Kidney capillary endothelial cell (primary cell): ENCODE results near the gene SDK2.

Source experiments
- DNase-seq: peaks from one replicate; pipeline ENCODE4 v3.0.0-alpha.2; 2018; ENCODE audit warnings: low spot score

Gene SDK2

DNA sequence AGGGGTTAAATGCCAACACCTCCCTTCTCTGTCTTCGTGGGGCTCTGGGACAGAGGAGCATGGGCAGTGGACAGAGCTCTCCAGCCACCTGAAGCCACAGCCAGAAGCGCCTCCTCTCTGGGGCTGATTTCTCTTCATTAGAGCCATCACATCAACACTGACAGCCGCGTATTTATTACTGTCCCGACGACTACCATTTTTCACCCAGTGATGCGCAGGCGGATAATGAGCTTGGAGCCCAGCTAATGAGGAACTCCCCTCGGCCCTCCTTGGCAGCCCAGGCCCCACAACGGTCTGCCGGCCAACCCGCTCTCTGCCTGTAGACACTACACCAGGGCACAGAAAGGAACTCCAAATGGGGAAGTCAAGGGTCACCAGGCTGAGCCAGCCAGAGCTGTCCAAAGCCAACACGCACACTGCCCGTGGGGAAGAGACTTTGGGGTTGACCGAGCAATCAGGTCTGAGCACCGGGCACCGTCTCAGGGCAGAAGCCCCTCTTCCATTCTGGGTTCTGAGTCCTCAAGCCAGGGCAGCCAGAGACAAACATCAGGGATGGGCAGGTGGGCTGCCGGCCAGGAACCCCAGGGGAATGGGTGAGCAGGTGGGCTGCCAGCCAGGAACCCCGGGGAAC is 13.2 kb downstream of the SDK2 start:
- no peak for DNase-seq

DNA sequence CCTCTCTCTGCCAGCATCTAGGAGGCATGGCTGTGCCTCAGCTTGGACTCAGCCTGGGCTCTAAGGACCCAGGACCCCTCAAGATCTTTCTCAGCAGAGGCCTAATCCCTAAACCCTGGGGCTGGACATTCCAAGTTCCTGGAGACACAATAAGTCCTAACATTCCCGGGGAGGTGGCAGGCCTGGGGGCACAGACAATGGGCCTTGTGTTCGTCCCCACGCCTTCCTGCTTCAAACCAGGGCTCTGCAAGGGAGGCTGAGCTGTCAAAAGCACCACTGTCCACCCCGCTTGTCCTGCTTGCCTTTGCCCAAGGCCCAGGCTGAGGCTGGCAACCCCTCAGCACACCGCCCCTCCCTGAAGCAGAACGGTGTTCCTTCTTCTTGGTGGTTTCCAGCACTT is 13.7 kb downstream of the SDK2 start:
- DNase-seq, result no peak

DNA sequence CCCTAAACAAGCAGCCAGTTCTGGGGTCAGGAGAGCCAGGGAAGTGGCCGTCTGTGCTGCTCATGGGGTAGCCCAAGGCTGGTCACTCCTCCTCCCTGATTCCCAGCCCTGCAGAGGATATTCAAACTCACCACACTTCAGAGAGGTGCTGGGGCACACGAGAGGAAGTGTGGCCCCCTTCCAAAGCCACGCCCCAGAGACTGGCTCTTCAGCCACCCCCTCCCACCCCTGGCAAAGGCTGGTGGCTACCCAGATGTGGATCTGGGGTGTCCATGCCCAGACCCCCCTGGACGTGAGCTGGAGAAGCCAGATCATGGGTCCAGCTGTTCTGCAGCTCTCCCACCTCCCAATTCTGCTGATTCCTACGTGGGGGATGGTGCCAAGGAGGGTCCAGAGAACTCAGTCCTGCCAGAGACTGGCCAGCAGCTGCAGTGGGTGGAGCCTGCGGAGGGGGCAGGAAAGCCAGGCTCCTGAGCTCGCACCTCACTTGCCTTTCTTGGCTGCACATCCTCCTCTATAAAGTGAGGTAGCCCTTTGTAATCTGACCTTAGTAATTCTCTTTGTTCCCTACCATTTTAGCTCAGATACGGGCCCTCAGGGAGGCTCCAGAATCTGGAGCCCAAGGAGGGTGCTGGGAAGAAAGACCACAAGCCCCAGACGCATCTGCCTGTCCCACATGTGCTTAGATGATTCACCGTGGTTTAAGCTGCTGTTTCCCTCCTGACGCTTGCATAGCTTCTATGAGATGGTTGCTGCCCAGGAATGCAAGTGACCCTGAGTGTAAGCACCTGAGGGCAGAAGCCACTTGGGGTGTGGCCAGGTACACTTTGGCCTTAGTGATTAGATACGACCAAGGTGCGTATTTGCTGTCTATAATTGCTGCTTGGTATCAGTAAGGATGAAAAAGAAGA is 15.3 kb downstream of the SDK2 start:
- DNase-seq, result no peak

DNA sequence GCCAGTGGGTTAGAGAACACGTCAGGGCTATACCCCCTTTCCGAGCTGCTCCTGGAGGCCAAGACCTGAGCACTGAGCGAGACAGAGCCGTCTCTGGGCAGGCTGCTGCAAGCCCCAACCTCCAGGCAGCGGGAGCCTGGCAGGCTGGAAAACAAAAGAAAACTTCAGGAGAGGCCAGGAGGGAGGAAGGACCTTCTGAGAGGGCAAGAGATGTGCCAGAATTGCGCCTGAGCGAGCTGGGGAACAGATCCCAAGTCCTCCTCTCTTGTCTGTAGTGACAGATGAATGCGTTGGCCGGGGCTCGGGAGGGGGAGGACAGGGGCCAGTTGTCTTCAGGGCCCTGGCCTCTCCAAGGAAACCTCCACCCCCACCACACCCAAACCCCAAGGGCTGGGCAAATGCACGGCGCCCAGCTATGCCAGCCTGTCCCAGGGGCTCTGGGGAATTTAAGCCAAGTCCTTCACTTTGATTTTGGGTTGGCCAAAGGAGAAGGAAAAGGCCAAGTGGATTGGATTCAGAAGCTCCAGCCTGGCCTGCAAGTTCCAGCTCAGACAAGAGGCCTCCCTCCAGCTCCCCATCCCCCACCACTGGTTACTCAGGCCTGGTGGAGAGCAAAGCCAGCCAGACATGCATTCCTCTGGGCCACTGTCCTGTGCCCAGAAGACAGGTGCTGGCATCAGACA is 18.1 kb downstream of the SDK2 start:
- DNase-seq, result no peak

DNA sequence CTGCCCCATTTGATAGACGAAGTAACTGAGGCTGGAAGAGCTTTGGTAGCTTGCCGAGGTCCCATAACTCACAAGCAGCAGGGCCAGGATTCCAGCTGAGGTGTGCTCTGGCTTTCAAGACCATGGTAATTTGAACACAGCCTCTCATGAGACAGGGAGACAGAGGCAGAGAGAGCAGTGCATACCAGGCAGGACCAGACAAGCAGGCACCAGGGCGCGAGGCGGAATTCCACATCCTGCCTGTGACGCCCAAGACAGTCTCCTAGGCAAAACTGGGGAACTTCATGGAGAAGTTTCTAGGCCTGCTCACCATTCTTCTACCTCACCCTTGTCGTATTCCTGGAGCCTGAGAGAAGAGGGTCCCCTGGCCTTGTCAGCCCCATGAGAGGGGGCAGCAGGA is 19.2 kb downstream of the SDK2 start:
- no peak for DNase-seq

DNA sequence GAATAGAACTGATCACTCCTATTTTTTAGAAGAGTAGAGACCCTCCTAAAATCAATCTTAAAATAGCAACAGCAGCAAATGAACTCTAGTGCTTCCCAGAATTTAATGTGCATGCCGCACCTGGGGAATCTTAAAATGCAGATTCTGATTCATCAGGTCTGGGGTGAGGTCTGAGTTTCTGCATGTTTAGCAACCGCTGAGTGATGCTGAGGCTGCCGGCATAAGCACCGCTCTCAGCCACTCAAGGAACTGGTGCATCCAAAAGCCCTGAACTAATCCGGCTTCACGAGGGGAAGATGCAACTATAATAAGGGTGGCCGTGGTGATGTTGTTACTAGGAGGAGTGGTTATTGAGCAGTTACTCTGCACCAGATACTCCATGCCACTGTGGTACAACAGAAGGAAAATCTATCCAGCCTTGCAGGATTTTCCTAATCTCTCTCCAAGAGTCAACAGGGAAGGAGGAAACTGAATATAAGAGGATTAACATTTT is 19.7 kb downstream of the SDK2 start:
- no peak for DNase-seq

DNA sequence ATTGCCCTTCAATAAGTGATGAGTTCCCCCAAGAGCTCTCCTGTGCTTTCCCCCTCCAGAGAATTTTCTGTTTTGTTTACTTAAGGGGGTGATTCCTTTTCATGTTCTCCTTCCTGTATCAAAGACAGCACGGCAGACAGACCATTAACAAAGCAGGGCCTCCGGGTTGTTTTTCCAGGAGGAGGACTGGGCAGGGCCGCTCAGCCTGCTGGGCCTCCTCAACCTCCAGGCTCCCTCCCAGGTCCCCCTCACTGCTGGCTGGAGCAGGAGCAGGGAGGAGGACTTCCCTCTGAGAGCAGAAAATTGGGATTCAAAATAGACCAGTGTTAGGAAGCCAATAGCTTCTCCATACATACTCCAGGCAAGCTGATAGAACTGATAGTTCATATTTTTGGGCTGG is 20.4 kb downstream of the SDK2 start:
- DNase-seq, result no peak

DNA sequence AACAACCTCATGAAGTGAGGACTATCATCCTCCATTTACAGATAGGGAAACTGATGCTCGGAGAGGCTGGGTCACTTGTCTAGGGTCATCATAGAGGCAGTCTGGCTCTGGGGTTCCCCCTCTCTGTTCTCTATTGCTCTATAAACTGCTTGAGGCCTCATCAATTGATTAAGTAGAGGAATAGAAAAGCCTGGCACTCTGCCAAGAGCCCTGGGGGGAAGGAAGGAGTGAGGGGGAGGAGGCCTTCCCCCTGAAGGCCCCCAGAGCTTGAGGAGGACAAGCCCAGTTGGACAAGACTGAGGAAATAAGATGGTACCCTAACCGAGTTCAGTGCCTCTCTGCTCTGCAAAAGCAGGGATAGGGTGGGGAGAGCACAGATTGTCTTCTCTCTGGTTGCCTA is 21.0 kb downstream of the SDK2 start:
- no peak for DNase-seq

DNA sequence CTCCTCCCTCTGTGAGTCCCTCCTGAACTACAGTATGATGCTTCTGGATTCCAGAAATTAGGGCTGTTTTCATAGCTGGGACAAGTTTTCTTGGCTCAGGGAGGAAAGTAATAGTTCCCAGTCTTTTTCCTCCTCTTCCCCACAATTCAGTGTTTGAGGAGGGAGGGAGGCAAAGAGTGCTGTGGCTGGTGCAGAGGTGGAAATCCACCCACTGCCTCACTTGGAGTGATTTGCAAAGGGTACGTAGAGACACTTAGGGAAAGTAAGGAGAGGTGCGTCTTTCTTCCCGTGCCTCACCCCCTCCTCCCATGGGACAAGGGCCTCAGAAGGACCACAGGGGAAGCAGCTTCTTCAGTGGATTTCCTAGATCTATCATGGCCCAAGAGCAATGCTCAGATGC is 21.9 kb downstream of the SDK2 start:
- DNase-seq, result no peak

DNA sequence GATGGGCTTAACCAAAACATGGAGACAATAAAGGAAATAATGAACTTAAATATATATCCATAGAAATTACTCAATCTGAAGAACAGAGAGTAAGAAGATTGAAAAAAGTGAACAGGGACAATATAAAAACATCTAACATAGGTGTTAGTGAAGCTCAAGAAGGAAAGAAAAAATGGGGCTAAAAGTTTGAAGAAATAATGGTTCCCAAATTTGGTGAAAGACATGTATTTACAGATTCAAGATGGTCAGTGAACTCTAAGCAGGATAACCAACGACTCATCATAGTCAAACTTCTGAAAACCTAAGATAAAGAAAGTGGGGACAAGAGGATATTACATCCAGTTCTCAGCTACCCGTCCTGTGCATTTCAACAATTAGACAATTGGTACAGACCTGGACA is 22.6 kb downstream of the SDK2 start:
- no peak for DNase-seq

DNA sequence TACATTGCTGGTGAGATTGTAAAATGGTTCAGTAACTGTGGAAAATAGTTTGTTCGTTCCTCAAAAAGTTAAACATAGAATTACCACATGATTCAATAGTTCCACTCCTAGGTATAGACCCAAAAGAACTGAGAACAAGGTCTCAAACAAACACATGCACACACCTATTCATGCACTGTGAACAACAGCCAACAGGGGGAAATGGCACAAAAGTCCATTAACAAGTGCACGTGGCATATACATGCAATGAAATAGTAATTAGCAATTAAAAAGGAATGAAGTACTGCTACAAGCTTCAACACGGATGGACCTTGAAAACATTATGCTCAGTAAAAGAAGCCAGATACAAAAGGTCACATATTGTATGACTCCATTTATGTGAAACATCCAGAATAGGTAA is 23.8 kb downstream of the SDK2 start:
- DNase-seq, result no peak

DNA sequence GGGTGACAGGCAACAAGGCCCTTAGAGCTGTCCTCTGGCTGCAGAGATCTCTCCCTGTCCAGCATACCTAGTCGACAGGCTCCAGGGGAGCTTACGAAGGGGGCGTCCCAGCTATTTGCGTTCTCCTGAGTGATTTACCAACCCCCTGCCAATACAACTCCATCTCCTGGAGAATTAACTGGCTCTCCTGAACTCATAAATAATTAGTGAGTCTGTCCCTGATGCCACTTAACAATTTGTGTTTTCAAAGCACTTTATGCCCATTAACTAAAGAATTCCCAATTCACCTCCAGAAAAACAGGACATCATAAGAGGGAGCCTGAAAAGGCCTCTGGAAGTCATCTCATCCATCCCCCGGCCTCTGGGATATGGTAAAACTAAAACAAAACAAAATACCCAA is 26.7 kb downstream of the SDK2 start:
- DNase-seq, result no peak

DNA sequence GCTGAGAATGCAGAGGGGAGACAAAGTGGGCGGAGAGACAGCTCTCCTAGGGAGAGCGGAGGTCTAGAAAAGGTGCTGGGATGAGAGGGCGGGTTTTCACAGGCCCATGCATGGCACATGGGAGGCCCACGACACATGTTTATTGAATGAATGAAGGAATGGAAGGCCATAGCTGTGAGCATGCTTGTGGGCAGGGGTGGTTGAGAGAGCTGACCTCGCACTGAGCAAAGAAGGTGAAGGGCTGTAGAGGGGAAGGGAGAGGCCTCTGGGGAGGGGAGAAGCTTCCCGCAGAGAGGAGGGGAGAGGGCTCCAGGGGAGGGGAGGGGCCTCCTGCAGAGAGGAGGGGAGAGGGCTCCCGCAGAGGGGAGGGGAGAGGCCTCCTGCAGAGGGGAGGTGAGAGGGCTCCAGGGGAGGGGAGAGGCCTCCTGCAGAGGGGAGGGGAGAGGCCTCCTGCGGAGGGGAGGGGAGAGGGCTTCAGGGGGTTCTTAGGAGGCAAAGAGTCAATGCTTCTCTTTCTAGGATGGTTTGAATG is 27.3 kb downstream of the SDK2 start:
- DNase-seq, result no peak

DNA sequence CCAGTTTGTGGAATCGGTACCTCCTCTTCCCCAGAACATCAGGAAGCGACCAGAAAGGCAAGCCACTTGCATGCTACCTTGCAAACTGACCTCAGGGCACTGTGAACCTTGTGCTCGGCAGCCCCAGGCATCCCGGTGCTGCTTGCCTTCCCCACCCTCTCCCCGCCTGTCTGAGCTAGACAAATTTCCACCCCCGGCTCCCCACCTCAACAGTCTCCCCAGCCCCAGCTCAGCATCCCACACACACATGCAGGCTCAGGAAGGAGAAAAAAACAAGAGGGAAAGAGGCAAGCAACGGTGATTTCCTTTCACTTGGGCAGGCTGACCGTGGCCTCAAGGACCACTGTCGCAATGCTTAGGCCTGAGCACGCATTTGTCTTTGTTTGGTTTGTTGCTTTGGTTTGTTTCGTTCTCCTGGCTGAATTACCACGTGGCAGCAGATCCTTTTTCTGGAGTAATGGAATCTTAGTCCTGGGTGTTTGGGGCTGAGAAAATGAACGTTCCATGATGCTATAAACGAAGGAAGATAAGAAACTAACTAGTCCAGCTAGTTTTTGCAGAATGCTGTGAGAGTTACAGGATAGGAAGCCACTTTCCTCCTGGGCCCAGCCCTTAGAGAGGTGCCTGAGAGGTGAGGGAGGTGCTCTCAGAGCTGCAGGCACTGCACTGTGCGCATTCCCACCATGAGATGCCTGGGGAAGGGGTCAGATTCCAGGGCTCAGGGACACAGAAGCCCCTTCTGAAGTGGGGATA is 27.9 kb downstream of the SDK2 start:
- DNase-seq, result no peak

DNA sequence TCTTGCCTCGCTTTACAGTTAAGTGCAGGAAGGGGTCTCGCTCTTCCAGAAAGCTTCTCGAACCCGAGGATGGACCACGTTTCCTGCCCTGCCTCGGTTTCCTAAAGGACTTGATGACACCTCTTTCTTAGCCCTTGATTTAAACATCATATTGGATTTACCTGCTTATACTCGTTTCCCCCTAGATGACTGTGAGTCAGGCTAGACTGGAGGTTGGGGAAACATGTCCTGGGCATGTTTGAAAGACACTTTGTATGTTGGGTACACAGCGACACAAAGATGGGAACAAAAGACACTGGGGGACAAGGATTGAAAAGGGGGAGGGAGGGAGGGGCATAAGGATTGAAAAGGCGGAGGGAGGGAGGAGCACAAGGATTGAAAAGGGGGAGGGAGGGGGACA is 30.0 kb downstream of the SDK2 start:
- no peak for DNase-seq

DNA sequence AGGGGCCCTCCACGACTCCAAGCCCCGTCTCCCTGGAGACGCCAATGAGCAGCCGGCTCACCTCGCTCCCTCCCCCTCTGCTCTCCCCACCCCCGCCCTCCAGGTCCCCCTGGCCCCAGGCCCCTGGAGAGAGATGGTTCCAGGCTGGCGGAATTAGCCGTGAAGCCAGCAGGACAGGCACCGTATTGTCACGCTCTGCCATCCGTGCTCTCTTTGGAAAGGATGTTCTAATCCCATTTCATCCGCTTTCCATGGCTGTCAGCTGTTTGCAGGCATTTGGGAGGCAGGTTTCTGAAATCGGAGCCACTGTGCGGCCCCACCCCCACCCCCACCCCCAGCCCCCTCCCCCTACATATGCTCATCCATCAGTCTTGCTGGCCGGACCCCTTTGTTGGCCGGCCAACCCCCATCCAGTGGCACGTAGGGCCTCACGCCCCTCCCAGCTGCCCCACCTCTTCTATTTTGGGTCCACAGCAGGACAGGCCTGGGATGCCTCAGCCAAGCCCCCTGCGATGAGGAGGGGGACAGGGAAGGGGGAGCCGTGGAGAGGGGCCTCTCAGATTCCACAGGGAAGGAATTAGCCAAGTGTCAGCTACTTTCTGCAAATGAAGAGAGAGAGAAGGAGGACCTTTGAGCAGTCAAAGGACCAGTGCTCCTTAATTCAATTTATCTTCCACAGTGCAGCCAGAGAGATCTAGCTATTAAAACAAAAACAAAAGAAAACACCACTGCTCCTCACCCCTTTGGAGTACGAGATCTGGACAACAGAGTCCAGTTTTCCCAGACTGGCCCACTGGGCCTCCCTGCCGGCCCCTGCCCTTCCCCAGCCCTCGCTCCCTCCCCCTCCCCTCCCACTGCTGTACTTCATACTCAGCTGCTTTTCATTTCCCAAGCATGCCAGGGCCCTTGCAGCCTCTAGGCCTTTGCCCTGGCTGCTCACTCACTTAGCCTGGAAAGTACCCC is 30.7 kb downstream of the SDK2 start:
- no peak for DNase-seq

DNA sequence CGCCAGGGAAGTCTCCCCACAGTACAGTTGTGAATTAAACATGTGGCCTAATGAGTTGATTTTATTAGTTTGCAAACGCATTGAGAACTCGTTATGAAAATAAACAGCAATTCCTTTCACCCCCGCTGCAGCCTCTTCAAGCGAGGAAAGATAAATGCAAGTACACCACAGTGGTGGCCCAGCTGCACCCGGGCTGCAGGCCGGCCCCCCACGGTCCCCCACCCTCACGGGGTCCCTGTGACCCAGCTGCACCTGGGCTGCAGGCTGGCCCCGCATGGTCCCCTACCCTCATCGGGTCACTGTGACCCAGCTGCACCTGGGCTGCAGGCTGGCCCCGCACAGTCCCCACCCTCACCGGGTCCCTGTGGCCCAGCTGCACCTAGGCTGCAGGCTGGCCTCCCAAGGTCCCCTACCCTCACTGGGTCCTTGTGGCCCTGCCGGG is 32.2 kb downstream of the SDK2 start:
- DNase-seq, result no peak

DNA sequence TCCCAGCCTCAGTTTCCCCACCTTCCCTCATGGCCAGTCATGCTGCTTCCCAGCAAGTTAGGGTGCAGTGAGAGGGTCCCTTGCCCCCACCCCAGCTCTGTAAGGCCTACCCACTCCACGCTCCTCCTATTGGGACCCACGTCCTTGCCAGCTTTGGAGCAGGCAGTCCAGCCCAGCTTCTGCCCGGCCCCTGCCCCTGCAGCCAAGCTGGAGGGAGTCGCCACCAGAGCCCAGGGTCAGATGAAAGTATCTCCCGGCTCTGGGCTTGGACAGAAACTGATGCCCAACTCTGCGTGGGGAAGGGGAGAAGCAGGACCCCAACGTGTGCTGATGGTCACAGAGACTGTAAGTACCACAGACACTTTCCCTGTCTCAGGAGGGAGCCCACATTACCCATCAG is 32.6 kb downstream of the SDK2 start:
- no peak for DNase-seq

DNA sequence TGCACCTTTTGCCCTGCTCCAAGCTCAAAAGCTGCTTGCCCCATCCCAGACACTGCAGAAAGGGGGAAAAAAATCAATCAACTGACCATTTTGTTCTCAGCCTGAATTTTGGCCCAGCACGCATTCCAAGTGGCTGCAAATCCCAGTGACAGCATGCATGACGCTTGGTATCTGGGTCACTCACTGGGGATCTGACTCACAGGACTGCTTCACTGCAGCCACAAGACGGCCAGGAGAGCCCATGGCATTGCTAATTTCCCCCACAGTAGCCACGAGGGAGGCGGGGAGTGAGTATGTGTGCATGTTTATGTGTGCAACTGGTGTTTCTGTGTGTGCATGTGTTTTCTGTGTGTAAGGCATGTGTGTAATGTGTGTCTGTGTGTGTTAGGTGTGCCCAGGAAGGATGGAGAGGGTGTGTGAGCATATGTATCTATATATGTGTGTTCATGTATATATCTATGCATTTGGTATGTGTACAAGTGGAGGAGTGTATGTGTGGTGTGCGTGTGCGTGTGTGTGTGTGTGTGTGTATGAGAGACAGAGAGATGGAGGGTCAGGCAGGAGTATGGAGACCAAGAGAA is 33.8 kb downstream of the SDK2 start:
- no peak for DNase-seq

DNA sequence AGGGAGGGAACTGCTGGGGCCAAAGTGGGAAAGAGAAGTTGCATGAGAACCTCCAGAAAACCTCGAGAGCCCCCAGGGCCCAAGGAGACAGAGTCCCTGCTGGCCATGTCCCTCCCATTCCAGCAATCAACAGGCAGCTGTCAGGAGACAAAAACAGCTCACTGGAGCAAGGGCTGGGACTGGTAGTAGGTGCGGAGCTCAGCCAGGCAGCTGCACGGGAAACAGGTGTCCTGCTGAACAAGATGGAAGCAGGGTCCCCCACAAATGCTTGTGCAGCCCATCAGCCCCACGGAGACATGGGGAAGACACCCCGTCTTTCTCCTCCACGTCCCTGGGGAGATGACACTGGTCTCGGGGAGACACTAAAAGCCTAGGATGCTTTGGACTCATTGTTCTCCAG is 34.5 kb downstream of the SDK2 start:
- no peak for DNase-seq
